ENCODE measurements around the gene CCSER1. TPM values are rescaled to one million over a fixed set of nuclear protein-coding genes. Genes with fewer than 3 reads are reported as not detected.

The CCSER1 gene
- total RNA-seq, 1 donor from 2014 or later, result 15.7 TPM

GRCh38 chr4:91472046-91472445, 1344.9 kb downstream of the CCSER1 start:
- no peak overlapping the region for H3K4me3 Mint-ChIP-seq (ENCODE audit: unreplicated experiment)
- no peak for DNase-seq
- no peaks in the 10 kb centered on the region for H3K4me1 Mint-ChIP-seq (ENCODE audit: low read depth, unreplicated experiment)
- no peak overlapping the region for H3K27ac Mint-ChIP-seq (ENCODE audit: unreplicated experiment)
- TF ChIP-seq, protein P1, sequence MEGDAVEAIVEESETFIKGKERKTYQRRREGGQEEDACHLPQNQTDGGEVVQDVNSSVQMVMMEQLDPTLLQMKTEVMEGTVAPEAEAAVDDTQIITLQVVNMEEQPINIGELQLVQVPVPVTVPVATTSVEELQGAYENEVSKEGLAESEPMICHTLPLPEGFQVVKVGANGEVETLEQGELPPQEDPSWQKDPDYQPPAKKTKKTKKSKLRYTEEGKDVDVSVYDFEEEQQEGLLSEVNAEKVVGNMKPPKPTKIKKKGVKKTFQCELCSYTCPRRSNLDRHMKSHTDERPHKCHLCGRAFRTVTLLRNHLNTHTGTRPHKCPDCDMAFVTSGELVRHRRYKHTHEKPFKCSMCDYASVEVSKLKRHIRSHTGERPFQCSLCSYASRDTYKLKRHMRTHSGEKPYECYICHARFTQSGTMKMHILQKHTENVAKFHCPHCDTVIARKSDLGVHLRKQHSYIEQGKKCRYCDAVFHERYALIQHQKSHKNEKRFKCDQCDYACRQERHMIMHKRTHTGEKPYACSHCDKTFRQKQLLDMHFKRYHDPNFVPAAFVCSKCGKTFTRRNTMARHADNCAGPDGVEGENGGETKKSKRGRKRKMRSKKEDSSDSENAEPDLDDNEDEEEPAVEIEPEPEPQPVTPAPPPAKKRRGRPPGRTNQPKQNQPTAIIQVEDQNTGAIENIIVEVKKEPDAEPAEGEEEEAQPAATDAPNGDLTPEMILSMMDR (IDR thresholded peaks at IDR 0.05; ENCODE audit: partially characterized antibody, unreplicated experiment), result no peak
- no peaks in the 10 kb centered on the region for H3K27me3 Mint-ChIP-seq (ENCODE audit: unreplicated experiment)
- H3K36me3 Mint-ChIP-seq (ENCODE audit: unreplicated experiment), result no peaks in the 10 kb centered on the region
- H3K9me3 Mint-ChIP-seq (ENCODE audit: unreplicated experiment), result no peaks in the 10 kb centered on the region

- Mint-ChIP-seq H3K27ac (ENCODE audit: unreplicated experiment) (no peak overlapping the region), H3K36me3 (ENCODE audit: unreplicated experiment) (no peaks in the 10 kb centered on the region), H3K27me3 (ENCODE audit: unreplicated experiment) (no peaks in the 10 kb centered on the region), H3K9me3 (ENCODE audit: unreplicated experiment) (no peaks in the 10 kb centered on the region), H3K4me3 (ENCODE audit: unreplicated experiment) (no peak overlapping the region), H3K4me1 (ENCODE audit: low read depth, unreplicated experiment) (no peaks in the 10 kb centered on the region)
- TF ChIP-seq, protein P1 (IDR thresholded peaks at IDR 0.05; ENCODE audit: partially characterized antibody, unreplicated experiment), result no peak
- DNase-seq, result no peak
These were observed 1358.2 kb downstream of the CCSER1 start for GRCh38 chr4:91485415-91485814.

GRCh38 chr4:91488946-91489345, 1361.8 kb downstream of the CCSER1 start:
- Mint-ChIP-seq H3K4me3 (ENCODE audit: unreplicated experiment) (no peak overlapping the region), H3K36me3 (ENCODE audit: unreplicated experiment) (no peaks in the 10 kb centered on the region), H3K9me3 (ENCODE audit: unreplicated experiment) (no peaks in the 10 kb centered on the region), H3K27ac (ENCODE audit: unreplicated experiment) (no peak overlapping the region), H3K4me1 (ENCODE audit: low read depth, unreplicated experiment) (no peaks in the 10 kb centered on the region), H3K27me3 (ENCODE audit: unreplicated experiment) (no peaks in the 10 kb centered on the region)
- no peak for DNase-seq
- TF ChIP-seq, protein P1 (IDR thresholded peaks at IDR 0.05; ENCODE audit: partially characterized antibody, unreplicated experiment), result no peak

DNA sequence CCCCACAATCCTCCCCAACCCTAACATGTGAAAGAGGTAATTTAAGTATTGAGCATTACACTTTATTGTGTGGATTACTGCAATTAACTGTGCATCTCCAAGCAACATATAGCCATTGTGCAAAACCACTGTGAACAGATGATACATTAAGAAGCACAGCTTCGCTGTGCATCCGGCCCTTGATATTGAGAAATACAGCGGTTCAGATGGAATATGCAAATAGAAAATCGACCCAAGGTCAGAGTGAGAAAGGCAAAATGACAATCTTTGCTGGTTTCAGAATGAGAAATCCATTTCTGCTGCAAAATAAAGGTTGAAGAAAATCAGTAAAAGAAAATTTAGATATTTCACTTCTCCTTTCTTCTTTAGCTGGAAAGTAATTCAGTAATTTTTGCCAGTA, 1370.7 kb downstream of the CCSER1 start:
- Mint-ChIP-seq H3K27ac (ENCODE audit: unreplicated experiment) (no peak overlapping the region), H3K36me3 (ENCODE audit: unreplicated experiment) (no peaks in the 10 kb centered on the region), H3K9me3 (ENCODE audit: unreplicated experiment) (no peaks in the 10 kb centered on the region), H3K4me3 (ENCODE audit: unreplicated experiment) (no peak overlapping the region), H3K27me3 (ENCODE audit: unreplicated experiment) (no peaks in the 10 kb centered on the region), H3K4me1 (ENCODE audit: low read depth, unreplicated experiment) (no peaks in the 10 kb centered on the region)
- TF ChIP-seq, protein P1 (IDR thresholded peaks at IDR 0.05; ENCODE audit: partially characterized antibody, unreplicated experiment), result no peak
- no peak for DNase-seq

GRCh38 chr4:91502365-91502764, 1375.2 kb downstream of the CCSER1 start:
- Mint-ChIP-seq H3K9me3 (ENCODE audit: unreplicated experiment) (no peaks in the 10 kb centered on the region), H3K36me3 (ENCODE audit: unreplicated experiment) (no peaks in the 10 kb centered on the region), H3K27ac (ENCODE audit: unreplicated experiment) (no peak overlapping the region), H3K4me1 (ENCODE audit: low read depth, unreplicated experiment) (no peaks in the 10 kb centered on the region), H3K4me3 (ENCODE audit: unreplicated experiment) (no peak overlapping the region), H3K27me3 (ENCODE audit: unreplicated experiment) (peaks cover 2% of the 10 kb centered on the region)
- no peak for DNase-seq
- TF ChIP-seq, protein P1 (IDR thresholded peaks at IDR 0.05; ENCODE audit: partially characterized antibody, unreplicated experiment), result peak; percentile 38
